GM12878 (cell line): ENCODE results near the gene ATAD2B. TPM values are rescaled to one million over a fixed set of nuclear protein-coding genes. Genes with fewer than 3 reads are reported as not detected.

Experiments
- ATAC-seq: fragments of 200-7000 bp; cut with Tn5 transposase; 3 replicates; pipeline ENCODE4 v1.9.1; 2020; ENCODE audit warnings: mild to moderate bottlenecking, moderate library complexity
- BruUV-seq: library from RNA; stranded (reverse); fragments of 400-500 nt; replicated peaks from 2 replicates; lab custom pipeline; 2021; lab: Mats Ljungman, UMichigan
- CTCF ChIA-PET: fragments of 300-600 bp; sonication (Branson Sonifier 250); formaldehyde crosslinking; extraction: SDS; loops from one replicate; lab custom pipeline; 2021; ENCODE audit warnings: inconsistent platforms; lab: Yijun Ruan, JAX
- POLR2A ChIA-PET: fragments of 350-600 bp; formaldehyde crosslinking; extraction: SDS; loops from one replicate; lab custom pipeline; 2021; ENCODE audit warnings: inconsistent platforms; lab: Charles Lee
- RAD21 ChIA-PET: fragments of 300-600 bp; sonication (Branson Sonifier 250); formaldehyde crosslinking; loops from one replicate; lab custom pipeline; 2023; ENCODE audit warnings: antibody characterized with exemption; ENCODE audit not compliant: unreplicated experiment; lab: Charles Lee
- SMC1A ChIA-PET: fragments of 300-600 bp; sonication (Branson Sonifier 250); formaldehyde crosslinking; loops from one replicate; lab custom pipeline; 2023; ENCODE audit not compliant: unreplicated experiment, uncharacterized antibody; lab: Charles Lee
- DNase-seq: peaks from one replicate; pipeline ENCODE4 v3.0.0-alpha.2; 2011; ENCODE audit warnings: low read depth, low spot score
- FAIRE-seq: peaks from 3 replicates; lab custom pipeline; 2011; peaks lifted over from hg19 to GRCh38; lab: Jason Lieb, UNC
- H2AFZ ChIP-seq: 2 replicates; pipeline ENCODE4 v1.6.0; 2011; ENCODE audit warnings: low read depth, low read length, control low read depth; ENCODE audit not compliant: control insufficient read depth
- H3K27ac ChIP-seq: 2 replicates; pipeline ENCODE4 v1.5.1; 2011; ENCODE audit warnings: control low read depth; ENCODE audit not compliant: control insufficient read depth, insufficient read depth
- H3K27me3 ChIP-seq, 2 experiments: replicated peaks in 1 of 2; 2 replicates each; pipeline versions ENCODE4 v1.6.0 to v1.6.1; 2011; ENCODE audit warnings: low read length in 1 of 2; ENCODE audit not compliant: control insufficient read depth in 2 of 2, insufficient read depth in 2 of 2
- H3K36me3 ChIP-seq, 2 experiments: 2 replicates each; pipeline ENCODE4 v1.5.1; 2011; ENCODE audit warnings: low read length in 1 of 2; ENCODE audit not compliant: control insufficient read depth in 2 of 2, insufficient read depth in 2 of 2
- H3K4me1 ChIP-seq: 2 replicates; pipeline ENCODE4 v1.6.1; 2011; ENCODE audit warnings: mild to moderate bottlenecking, low read length, moderate library complexity, mixed read lengths; ENCODE audit not compliant: control insufficient read depth, insufficient read depth
- H3K4me2 ChIP-seq: 2 replicates; pipeline ENCODE4 v1.6.0; 2011; ENCODE audit warnings: control low read depth; ENCODE audit not compliant: control insufficient read depth, insufficient read depth
- H3K4me3 ChIP-seq: fragments of 200-600 bp; sonication (generic); 2 replicates; pipeline ENCODE4 v1.5.1; 2016
- H3K79me2 ChIP-seq: 2 replicates; pipeline ENCODE4 v1.6.0; 2011; ENCODE audit warnings: low read length; ENCODE audit not compliant: control insufficient read depth, insufficient read depth
- H3K9ac ChIP-seq: 2 replicates; pipeline ENCODE4 v1.8.0; 2011; ENCODE audit warnings: low read length, control low read depth, mixed read lengths; ENCODE audit not compliant: control insufficient read depth, insufficient read depth
- H3K9me3 ChIP-seq: replicated peaks from 3 replicates; pipeline ENCODE4 v1.5.1; 2011; ENCODE audit warnings: mild to moderate bottlenecking, low read length; ENCODE audit not compliant: control insufficient read depth, insufficient read depth
- H4K20me1 ChIP-seq: 2 replicates; pipeline ENCODE4 v1.6.0; 2011; ENCODE audit not compliant: control insufficient read depth, insufficient read depth
- CEBPB ChIP-seq, 2 experiments: fragments of 150-350 bp in 1 of 2; IDR thresholded peaks; 2 replicates each; pipeline ENCODE4 v1.6.1; 2012 to 2014; ENCODE audit warnings: low read depth in 2 of 2, low read length in 2 of 2, borderline replicate concordance in 1 of 2, inconsistent platforms in 1 of 2
- E4F1 ChIP-seq: fragments of 450-650 bp; IDR thresholded peaks from 2 replicates; pipeline ENCODE4 v1.6.1; 2018; ENCODE audit warnings: borderline replicate concordance, mild to moderate bottlenecking; ENCODE audit not compliant: partially characterized antibody
- RAD21 ChIP-seq: IDR thresholded peaks from 2 replicates; pipeline ENCODE4 v1.6.1; 2011; ENCODE audit warnings: mild to moderate bottlenecking, low read depth, low read length, moderate library complexity; ENCODE audit not compliant: insufficient read depth
- SIX5 ChIP-seq: IDR thresholded peaks from 2 replicates; pipeline ENCODE4 v1.6.1; 2011; ENCODE audit warnings: mild to moderate bottlenecking, low read depth, low read length, moderate library complexity; ENCODE audit not compliant: severe bottlenecking
- SRF ChIP-seq, 2 experiments: IDR thresholded peaks; 2 replicates each; pipeline ENCODE4 v1.6.1; 2011; ENCODE audit warnings: low read depth in 2 of 2, low read length in 2 of 2, mild to moderate bottlenecking in 1 of 2, moderate library complexity in 1 of 2
- whole genome bisulfite sequencing: methylation state at CpG from one replicate; pipeline ENCODE4 v1.1.6; 2016; ENCODE audit warnings: low lambda C conversion rate; ENCODE audit not compliant: insufficient replicate concordance, insufficient coverage; ENCODE audit errors: missing lambda C conversion rate; 5-methylcytosine and 5-hydroxymethylcytosine counted together
- in situ Hi-C: fragments of 300-500 bp; cut with MboI; formaldehyde crosslinking; loops from 9 replicates; pipeline ENCODE4 v1.14.3; 2018; ENCODE audit warnings: mixed read lengths
- intact Hi-C: fragments of 100-400 bp; cut with micrococcal nuclease; formaldehyde crosslinking; loops from one replicate; pipeline ENCODE4 v1.14.2; 2022; ENCODE audit not compliant: unreplicated experiment
- polyA plus RNA-seq, 11 experiments: library from polyadenylated mRNA; depleted of rRNA in 4 of 11; unstranded in 6 of 11; stranded (reverse) in 5 of 11; fragments of >200 nt; fragmentation: Nextera tagmentation in 4 of 11; fragmentation: Illumina TruSeq in 1 of 11; extraction: Ambion mirVana in 4 of 11; extraction: Trizol in 1 of 11; gene quantifications; 1 replicate in 1 of 11; 2 replicates in 10 of 11; pipeline versions ENCODE4 v1.2.1 to v1.2.3, GENCODE V29; 2011 to 2016; ENCODE audit warnings: inconsistent platforms in 2 of 11, missing spikeins in 2 of 11, low read depth in 1 of 11
- total RNA-seq, 4 experiments: library from RNA; depleted of rRNA in 3 of 4; stranded (reverse); fragments of >200 nt in 3 of 4; fragmentation: Illumina TruSeq in 1 of 4; extraction: Trizol in 1 of 4; gene quantifications; 2 replicates each; pipeline versions ENCODE4 v1.2.1 to v1.2.3, GENCODE V29; 2013 to 2021

ATAD2B gene
- total and polyA plus RNA-seq, 10 of the 15 experiments (the other 5 are each of a cell fraction or from before 2014, with no cell fraction given), result 3.6 to 29.9 (median 16.8) TPM

- no peak for TF ChIP-seq E4F1
- TF ChIP-seq CEBPB (IDR thresholded peaks at IDR 0.05; ENCODE audit: borderline replicate concordance in 1 of 2, low read depth in 2 of 2, low read length in 2 of 2), result no peak
- no peak for TF ChIP-seq SRF (IDR thresholded peaks at IDR 0.05; ENCODE audit: low read depth in 2 of 2, low read length in 2 of 2)
These were observed 165.3 kb downstream of the ATAD2B start (continued) for GRCh38 chr2:23761638-23762037.

DNA sequence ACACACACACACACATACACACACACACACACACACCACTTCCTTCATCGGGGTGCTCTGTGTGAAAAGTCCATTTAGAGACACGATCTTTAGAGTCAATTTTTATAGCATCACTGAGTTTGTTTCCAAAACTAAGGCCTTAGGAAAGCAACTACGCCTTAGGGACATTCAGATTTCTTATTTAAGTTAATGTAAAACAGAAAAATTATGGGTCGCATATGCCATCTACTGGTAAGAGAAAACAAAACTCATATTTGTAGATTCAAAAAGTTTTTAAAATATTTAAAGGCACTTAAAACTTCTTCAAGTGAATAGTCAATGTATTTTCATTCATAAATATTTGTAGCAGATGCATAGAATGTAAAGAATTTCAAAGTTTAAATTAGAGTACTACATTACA is 166.2 kb downstream of the ATAD2B start:
- BruUV-seq, result no TSS peak
- RAD21 ChIA-PET, result no interaction called here
- in situ Hi-C loops (no loop called here), intact Hi-C loops (no loop called here)
- WGBS, result 88% methylated on average over 4 of the region's 4 CpGs
- no peak overlapping the region for H3K9ac ChIP-seq
- H3K79me2 ChIP-seq, result no peaks in the 10 kb centered on the region
- no peak for FAIRE-seq
- ATAC-seq, result no peak
- DNase-seq, result no peak
- TF ChIP-seq RAD21 (peak; percentile 12; the same call in 1 of the 2 replicates), SIX5 (no peak)
- no peaks in the 10 kb centered on the region for H3K9me3 ChIP-seq
- H3K4me2 ChIP-seq, result no peak overlapping the region
- H3K4me3 ChIP-seq, result no peak overlapping the region
- H3K36me3 ChIP-seq, result peaks cover 0 to 10% of the 10 kb centered on the region in 2 experiments
- no peaks in the 10 kb centered on the region for H3K27me3 ChIP-seq
- SMC1A ChIA-PET, result no interaction called here
- CTCF ChIA-PET, result interaction anchor here (0.7 to 1.7 kb wide), 3 partner anchors 12 to 430 kb away, joined by 3 to 4 read pairs (median 3); no protein-coding TSS in a partner anchor
- no peaks in the 10 kb centered on the region for H4K20me1 ChIP-seq
- no peaks in the 10 kb centered on the region for H3K4me1 ChIP-seq
- H3K27ac ChIP-seq, result no peak overlapping the region
- POLR2A ChIA-PET, result no interaction called here
- H2AFZ ChIP-seq, result no peak overlapping the region
